LoVo (cell line): ENCODE results near the gene NEO1.
"Not testable (repeated sequence)": the region's sequence is repeated elsewhere in the genome, so short reads cannot be mapped to it uniquely, and the experiment has no call there.

Experiments
- DNase-seq: peaks from one replicate; pipeline ENCODE4 v3.0.0-alpha.2; 2016; ENCODE audit warnings: low spot score

NEO1 gene

DNA sequence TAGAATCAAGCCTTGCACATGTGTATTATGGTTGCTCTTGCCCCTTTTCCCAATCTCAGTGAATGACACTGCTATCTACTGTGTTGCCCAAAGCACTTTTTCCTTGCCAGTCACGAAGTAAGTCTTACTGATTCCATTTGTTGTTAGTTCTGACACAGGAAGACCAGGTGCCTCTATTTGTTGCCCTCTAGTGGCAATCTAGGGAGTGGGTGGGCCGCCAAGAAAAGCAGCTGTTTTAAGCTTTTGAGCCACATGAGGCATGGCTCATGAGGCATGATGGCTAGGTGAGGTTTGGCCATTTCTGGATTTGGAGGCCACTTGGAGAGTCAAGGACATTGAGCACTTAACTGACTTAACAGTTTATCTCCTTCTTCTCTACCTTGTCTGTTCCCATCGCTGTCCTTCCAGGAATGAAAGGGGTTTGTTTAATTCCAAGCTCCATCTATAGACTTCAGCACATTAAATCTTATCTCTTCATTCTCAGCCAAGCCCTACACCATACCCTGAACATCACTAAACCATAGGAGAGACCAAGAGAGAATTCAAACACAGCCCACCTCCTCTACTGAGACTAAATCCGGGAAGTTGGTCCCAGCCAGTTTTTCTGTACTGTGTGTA lies 213.4 kb downstream of the NEO1 start:
- peak; percentile 36 for DNase-seq

DNA sequence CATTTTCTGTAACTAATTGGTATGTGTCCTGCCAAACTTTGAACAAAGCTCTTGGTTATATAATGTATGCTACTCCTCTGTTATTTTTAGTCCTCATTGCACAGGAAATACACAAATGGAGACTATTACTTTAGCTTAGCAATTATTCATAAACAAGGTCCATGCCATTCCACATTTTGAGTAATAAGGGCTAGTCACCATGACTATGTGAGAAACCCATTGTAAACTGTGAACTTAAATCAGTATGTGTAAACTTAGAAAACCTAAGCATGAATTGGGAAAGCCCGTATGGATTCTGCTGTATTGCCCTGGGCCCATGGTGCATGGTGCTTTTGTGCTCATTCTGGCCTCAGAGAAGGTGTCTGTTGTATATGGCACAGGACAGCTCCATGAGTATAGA lies 216.2 kb downstream of the NEO1 start:
- DNase-seq = no peak

DNA sequence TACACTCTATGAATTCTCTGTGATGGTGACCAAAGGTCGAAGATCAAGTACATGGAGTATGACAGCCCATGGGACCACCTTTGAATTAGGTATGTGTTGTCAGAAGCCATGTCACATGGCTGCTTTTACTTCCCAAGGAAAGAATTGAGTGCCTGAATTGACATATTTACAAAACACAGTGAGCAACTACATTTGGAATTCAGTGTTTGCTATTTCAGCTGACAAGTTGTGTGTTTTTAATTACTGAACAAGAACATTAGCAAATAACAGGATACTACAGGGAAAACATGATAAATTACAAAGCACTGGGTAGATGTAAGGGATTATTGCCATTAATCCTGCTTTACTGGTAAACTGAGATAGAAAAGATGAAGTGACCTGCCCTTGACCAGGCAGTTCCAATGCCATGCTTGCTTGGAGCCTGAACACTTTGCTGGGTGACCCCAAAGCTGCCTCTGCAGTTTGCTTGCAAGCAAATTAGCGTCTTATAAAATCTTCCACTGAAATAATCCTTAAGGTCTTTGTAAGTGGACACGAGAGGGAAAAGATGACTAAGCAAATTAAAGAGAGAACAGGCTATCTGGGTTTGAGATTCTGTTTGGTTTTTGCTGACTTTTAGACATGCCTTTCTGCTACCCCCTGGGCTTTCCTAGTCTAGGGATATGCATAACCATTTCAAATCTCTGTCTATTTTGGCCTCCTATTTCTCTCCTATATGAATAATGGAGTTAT lies 218.3 kb downstream of the NEO1 start:
- DNase-seq = no peak

DNA sequence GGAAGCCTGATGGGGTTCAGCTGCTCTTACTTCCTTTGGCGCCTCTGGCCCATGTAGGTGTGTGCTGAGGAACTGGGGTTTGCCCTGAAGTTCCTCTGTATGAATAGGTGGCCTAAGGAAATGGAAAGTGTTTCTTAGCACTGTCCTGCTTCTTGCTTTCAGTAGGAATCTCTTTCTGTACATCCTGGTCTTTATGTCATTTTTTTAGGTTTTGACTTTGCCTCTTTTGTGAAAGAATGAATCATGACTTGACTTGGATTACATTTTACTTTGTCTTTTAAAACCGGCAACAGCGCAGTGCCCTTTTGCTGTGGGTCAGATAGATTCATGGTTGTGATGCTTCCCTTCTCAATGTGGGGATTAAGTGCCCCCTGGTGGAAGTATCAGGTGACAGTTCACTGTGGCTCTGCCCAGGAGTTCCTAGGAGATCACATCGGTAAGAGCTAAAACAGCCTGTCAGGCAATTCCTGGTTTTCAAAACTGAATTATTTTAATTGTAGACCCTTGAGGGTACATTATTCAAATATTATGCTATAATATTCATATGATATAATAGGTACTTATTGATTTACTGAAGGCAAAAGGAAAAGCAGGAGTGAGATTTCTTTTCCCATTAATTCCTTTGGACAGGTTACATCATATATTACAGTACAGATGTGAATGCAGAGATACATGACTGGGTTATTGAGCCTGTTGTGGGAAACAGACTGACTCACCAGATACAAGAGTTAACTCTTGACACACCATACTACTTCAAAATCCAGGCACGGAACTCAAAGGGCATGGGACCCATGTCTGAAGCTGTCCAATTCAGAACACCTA lies 221.1 kb downstream of the NEO1 start:
- DNase-seq = peak; percentile 54

DNA sequence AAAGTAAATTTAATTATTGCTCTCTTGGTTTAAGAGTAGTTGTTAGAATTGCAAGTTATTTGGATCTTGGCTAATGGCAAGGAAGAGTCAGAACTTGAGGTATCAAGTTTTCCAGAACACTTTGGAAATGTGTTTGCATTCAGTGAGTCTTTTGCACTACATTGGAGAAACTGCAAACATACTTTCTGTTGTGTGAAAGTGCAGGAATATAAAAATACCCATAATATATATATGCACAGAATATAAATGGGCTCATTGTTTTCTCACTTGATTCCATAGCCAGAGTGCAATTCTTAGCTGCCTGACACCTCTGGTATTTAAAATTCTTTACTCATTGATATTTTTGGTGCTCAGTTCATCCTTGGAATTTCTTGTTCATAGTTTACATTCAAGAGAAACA lies 223.6 kb downstream of the NEO1 start:
- no peak for DNase-seq

DNA sequence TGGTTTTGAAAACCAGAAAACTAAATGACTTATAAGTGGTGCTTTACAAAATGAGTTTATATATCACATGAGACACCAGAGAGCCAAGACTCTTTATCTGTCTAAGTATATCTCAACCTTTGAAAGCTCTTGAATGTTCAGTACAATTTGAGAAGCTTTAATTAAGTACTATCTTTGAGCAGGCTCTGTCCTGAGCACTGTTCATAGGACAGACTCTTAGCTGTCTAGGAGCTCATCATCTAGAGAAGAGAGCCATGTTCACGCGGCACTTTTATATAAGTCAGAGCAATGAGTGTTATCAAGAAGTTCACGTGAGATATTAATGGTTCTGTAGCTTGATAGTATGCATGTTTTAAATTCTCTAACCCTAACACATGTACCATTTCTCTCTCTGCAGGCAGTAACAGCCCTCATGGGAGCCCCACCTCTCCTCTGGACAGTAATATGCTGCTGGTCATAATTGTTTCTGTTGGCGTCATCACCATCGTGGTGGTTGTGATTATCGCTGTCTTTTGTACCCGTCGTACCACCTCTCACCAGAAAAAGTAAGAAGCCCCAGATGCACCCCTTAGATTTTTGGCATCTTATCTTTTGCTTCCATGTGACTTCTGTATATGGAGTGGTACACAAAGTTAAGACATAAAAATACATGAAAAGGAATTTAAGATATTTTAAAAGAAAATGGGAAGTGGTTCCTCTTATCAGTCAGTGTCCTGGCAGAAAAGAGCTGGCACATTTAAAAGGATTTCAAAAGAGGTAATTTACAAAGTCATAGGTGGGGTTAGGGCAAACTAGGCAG lies 230.5 kb downstream of the NEO1 start:
- DNase-seq = no peak

DNA sequence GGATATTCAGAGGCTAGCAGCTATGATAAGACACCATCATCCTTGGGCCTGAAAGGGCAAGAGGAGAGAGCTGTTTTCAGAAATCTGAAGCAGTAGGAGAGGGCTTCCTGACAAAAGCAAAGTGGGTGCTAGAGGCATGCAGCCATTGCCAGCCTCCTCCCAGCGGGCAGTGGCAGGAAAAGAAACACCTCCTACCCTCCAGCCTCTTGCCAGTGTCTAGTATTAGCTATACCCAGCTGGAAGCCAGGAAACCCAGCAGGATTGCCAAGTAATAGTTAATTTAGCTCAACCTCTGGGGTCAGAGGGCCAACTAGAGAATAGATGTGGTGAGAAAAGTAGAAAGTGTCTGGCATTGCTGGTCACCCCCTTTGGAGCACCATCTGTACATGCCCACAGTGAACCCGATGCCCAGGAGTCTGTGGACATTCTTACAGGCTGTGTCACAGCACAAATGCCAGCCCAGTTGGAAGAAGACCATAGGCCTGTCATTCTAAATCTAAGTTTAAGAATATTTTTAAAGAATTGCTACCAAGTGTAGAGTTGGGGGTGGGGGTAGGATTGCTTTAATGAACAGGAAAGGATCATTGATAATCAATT lies 231.2 kb downstream of the NEO1 start:
- no peak for DNase-seq

DNA sequence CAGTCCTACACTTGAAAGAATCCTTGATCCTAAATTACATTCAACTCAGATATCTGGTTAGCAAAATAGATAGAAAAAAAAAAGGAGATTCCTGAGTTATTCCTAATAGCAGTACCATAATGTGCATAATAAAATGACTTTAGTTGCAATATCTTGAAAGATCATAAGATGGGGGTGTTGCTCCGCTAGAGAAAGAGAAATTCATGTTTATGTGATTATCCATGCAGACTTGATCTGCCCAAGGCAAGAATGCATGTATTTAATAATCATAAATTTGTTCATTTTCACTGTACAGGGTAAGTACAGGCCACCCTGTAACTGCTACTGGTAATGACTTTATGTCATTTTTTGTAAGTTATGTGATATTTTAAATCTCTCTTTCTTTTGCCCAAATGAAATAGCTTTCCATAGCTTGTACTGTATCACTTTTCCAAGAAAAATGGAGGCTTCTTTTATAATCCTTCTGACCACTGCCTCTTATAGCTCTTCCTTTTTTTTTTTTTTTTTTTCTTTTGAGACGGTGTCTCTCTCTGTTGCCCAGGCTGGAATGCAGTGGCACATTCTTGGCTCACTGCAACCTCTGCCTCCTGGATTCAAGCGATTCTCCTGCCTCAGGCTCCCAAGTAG lies 231.9 kb downstream of the NEO1 start:
- DNase-seq = no peak

DNA sequence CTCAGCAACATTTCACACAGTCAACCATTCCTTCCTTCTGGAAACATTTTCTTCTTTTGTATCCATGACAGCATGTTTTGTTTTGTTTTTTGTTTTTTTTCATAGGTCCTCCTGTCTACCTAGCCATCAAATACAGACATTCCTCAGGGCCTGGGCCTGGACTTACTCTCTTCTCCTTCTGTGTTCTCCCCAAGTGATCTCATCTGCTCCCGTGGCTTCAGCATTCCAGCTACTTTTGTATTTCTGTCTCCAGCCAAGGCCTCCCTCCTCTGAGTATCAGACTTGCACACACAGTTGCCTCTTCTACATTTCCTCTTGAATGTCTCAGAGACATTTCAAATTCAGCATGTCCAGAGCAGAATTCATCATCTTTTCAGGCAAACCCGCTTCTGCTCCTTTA lies 234.0 kb downstream of the NEO1 start:
- no peak for DNase-seq

DNA sequence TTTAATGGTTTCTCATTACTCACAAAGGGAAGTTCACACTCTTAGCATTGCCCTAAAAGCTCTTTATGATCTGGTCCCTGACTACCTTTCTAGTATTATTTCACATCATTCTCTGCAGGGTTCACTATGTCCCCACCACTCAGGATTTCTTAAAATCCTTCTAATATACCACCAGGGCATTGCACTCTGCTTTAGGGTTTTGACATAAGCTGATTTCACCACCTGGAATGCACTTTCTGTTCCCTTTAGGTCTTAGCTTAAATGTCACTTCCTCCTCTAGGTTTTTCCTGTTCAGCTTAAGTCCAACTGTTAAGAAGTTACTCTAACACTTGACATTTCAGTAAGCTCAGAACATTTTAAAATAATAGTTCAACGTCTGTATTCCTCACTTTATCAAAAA lies 234.8 kb downstream of the NEO1 start:
- DNase-seq = no peak

DNA sequence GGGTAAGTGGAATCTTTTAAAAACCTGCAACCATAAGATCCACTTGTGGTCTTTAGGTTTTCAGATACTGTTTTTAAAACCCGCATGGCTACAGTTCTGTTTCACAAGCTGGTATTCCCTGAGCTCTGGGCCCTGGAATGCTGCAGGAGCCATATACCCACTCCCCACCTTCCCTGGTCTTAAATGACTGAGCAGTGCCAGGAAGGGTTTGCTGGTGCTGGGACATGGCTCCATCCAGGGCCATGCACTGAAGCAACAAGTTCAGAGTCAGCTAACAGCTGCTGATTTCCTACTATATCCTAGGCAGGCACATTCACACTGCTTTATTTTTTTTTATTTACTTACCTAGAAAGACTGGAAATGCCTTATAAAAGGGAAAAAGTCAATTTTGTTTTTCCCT lies 239.2 kb downstream of the NEO1 start:
- DNase-seq = no peak

DNA sequence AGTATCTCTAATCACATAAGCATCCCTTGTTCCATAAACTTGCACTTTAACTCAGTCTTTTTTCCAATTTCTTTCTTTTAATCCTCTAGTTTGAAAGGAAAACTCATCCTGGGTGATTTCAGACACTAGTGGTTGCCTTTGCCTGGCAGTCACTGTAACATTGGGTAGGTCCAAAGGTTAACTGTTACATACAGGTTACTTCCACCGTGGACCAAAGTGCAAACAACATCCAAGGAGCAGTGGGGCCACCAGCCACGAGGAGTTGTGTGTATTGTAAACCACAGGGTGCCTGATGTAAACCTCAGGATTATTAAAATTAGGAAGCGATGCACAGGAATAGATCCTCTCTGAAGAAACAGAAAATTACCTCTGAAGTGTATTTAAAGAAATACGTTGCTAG lies 241.5 kb downstream of the NEO1 start:
- DNase-seq = no peak

DNA sequence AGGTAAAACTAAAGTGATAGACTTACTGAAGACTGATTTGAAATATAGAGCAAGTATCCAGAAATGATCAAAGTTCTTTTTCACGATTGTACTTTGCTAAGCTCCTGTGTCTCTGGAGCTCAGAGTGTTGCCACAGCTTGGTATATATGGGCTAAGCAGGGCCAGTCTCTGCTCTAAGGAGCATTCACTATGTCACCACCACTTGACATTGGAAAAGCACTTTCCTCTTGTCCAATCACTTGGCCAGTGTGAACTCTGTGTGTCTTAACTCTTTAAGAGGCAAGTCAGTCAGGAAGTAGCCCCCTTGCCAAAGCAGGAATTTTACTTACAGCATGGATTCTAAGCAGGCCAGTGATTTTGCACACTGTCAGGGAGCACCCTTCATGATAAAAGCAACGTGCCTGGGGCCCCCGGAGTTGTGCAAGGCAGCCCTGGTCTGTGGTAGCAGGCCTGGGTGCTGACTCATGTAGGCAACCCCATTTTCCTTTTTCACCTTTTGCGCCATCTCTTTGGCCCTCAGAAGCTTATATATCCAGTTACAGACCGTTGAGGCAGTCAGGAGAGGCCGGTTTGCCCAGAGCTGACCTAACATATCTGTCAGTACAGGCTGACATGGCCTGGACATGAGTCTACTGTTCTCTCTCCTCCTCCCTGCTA lies 243.5 kb downstream of the NEO1 start:
- no peak for DNase-seq

DNA sequence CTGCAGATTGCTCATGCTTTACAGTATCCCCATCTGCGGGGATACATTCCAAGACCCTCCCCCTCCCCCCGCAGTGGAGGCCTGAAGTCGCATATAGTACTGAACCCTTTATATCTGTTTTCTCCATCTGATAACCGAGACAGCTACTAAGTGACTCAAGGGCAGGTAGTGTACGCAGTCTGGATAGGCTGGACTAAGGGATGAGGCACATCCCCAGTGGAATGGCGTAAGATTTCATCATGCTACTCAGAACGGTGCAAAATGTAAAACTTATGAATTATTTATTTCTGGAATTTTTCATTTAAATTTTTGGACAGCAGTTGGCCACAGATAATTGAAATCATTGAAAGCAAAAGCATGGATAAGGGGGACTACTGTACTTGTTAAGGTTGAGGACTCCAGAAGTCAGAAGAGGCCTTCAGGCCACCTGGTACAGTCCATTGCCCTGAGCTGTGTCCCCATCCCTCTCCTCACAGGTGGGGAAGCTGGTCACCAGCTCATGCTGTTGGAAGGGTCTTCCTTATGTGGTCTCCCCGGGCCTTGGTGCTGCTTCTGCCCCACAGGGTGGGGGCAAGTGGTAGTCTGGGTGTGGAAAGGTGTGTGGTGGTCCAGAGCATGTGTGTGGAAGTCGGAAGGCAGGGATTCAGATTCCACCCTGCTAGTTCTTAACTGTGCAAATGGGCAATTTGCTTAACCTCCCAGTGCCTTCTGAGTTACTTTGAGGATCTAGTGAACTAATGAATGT lies 244.5 kb downstream of the NEO1 start:
- DNase-seq = no peak

DNA sequence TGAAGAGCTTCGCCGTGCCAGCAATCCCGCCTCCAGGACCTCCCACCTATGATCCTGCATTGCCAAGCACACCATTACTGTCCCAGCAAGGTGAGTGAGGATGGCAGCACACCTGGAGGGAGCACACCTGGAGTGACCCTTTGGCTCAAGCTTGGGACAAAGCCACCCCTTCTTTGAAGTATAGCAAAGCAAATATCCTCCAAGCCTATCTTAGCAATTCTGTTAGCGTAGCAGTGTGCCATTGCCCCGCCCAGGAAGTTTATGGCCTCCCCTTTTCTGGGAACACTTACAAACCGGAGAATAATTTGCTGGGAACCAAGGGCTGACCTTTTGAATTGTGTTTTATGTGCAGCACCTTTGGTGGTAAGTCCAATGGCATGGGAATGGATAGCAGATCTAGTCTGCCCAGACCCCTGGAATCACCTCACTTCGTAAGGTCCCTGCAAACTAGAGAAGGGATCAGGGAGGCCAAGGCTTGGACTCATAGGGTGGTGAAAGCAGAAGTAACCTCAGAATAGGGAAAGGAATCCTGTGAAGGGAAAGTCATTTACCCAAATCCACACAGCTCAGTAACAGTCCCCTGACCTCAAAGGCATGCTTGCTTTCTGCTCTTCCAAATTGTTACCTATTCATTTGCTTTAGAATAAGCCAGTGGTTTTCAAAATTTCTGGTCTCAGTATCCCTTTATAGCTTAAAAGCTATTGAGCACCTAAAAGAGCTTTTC lies 246.4 kb downstream of the NEO1 start:
- no peak for DNase-seq

DNA sequence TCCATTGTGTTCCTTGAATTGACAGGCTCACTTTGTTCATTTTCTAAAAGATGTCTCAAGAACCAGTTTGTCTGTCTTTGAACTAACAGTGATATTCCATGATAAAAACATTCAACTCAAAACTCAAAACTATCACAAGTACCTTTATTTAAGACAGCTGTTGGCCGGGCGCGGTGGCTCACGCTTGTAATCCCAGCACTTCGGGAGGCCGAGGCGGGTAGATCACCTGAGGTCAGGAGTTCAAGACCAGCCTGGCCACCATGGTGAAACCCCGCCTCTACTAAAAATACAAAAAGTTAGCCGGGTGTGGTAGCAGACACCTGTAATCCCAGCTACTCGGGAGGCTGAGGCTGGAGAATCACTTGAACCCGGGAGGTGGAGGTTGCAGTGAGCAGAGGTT lies 248.0 kb downstream of the NEO1 start:
- not testable (repeated sequence) for DNase-seq

DNA sequence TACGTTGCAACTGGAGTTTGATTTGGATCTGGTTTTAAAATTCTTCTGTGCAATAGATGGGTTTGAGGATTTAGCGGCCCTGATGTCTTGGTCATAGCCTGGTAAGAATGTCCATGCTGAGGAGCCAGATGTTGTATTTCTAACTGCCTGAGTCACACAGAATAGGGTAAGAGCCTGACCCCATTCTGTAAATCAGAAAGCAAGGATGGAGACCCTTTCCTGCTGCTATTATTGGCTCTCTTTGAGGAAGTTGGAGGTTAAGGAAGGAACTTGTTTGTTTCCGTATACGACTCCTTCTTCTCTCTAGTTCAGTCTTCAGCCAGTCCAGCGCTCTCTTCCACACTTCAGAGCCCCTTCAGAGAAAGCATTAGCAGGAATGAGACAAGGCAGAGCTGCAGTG lies 251.4 kb downstream of the NEO1 start:
- no peak for DNase-seq

DNA sequence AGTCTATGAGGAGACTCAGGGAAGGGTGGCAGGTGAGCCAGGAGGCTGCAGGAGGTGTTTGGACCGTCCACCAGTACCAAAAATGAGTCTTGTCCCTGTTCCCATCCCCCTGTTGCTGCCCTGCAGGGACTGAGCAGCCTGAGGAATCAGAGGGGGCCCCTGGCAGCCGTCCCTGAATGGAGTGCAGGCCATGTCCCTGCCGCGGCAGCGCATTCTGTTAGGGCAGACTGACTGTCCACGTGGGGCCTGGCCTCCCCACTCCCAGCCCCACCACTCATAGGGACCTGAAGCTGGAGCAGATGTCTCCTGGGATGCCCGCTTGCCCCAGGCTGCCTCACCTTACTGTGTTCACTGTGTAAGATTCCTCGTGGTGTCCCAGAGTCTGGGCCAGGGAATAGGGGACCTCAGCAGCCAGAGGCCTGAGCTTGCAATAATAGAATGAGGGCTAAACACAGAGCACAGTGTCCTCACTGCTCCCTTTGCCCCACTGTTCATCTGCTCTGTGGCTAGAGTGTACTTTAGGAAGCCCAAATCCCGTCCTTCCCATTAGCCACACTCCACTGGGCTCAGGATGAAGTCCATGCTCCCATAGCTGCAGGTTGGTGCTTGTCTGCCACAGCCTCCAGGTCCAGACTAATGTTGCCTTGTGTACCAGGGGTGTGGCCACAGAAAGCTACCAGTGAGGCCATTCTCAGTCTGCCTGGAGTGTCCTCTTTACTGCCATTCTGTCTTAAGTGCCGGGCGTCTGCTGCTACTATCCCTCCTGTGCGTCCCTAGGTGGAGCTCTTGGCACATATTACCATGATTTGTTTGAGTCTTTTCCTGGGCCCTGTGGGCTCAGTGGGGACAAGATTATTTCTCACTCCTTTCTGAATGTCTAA lies 253.3 kb downstream of the NEO1 start:
- peak; percentile 26 for DNase-seq

DNA sequence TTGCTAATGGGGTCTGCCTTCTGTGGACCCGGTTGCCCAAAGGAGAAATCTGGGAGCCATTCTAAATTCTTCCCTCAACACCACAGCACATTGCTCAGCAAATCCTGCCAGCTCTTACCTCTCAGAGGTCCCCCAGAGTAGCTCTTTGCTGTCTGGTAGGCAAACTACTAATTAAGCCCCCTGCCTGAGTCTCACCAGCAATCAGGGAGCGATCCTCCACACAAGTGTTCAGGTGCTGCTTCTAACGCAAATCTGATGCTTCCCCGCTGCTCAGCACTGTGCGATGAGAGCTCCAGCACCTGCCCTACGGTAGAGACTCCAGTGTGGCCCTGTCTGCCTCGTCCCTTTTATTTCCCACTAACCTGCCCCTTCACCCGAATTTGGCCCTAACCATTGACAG lies 256.0 kb downstream of the NEO1 start:
- no peak for DNase-seq
